GM03348 (cell line): ENCODE results near the gene RFFL.

Experiments used
- DNase-seq: peaks from one replicate; pipeline ENCODE4 v3.0.0; 2012; ENCODE audit warnings: low spot score

Gene RFFL

GRCh38 chr17:34974794-34975785 lies 88.4 kb downstream of the RFFL start:
- no peak for DNase-seq

DNA sequence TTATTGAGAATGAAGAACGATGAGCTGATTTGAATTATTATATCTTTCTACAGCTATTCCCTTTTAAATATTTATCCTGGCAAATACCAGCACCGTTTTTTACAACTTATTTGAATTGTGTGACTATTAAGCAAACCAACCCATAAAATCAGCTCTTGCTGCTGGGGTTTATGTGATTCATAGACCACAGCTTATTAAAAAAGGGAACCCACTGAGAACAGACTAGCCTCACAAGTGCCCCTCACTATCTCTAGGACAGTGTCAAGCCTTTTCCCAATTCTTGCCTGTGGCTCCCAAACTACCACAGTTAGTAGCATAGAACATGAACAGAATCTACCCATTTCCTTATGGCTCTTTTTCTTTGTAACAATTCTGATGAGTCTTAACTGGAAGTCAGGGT lies 89.3 kb downstream of the RFFL start:
- no peak for DNase-seq

DNA sequence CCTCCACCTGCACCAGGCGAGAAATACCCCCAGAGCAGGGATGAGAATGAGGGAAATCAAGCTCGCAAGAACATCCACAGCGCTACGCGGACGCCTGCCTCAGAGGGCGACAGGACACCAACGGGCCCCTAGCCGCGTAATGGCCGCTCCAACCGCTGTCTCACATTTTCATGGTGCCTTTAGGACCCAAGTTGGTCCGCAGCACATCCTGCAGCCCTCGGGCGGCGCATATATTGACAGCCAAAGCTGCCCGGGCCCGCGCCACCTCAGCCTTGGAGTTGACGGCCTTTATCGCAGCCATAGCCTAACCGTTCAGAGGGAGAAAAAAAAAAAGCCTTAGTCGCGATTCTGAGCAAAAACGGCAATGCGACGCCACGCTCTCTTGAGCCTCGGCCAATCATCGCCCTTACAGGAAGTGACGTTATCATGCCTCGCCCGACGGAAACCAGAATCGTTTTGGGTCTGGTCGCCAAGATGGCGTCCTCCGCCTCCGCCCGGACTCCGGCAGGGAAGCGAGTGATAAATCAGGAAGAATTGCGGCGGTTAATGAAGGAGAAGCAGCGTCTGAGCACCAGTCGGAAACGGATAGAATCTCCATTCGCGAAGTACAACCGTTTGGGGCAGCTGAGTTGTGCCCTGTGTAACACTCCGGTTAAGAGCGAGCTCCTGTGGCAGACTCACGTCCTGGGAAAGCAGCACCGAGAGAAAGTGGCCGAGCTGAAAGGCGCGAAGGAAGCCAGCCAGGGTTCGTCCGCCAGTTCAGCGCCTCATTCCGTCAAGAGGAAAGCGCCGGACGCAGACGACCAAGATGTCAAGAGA lies 102.2 kb downstream of the RFFL start, which contains the start of the genes CCT6B and ZNF830:
Gene CCT6B (minus strand): TSS at position 368 of the 819 bp plus-strand sequence. CDS start 67 bp downstream, at position 301.
Gene ZNF830 (plus strand): TSS at position 448 of the 819 bp plus-strand sequence. CDS start 27 bp downstream, at position 475.
- peak; percentile 95 for DNase-seq

- no peak for DNase-seq
Observed at GRCh38 chr17:34958438-34958837, 105.1 kb downstream of the RFFL start.
